ENCODE measurements around the gene CD70.
A peak's percentile ranks its signal among the peaks of the same experiment; 100 is the strongest.
"Not testable (repeated sequence)": the region's sequence is repeated elsewhere in the genome, so short reads cannot be mapped to it uniquely, and the experiment has no call there.

The CD70 gene

GRCh38 chr19:6602729-6603114 is 11.8 kb upstream of the CD70 start:
- ATAC-seq (no peak), DNase-seq (no peak)
- Mint-ChIP-seq H3K9me3 (no peaks in the 10 kb centered on the region), H3K4me3 (no peak overlapping the region), H3K27ac (no peak overlapping the region), H3K27me3 (peaks cover 2% of the 10 kb centered on the region), H3K4me1 (peaks cover 54% of the 10 kb centered on the region)

- H3K4me1 Mint-ChIP-seq: peaks cover 56% of the 10 kb centered on the region
- H3K27ac Mint-ChIP-seq, H3K27me3 Mint-ChIP-seq, H3K9me3 Mint-ChIP-seq, ATAC-seq, H3K4me3 Mint-ChIP-seq, DNase-seq: not testable (repeated sequence)
Measured at GRCh38 chr19:6601537-6602052, 10.6 kb upstream of the CD70 start.

DNA sequence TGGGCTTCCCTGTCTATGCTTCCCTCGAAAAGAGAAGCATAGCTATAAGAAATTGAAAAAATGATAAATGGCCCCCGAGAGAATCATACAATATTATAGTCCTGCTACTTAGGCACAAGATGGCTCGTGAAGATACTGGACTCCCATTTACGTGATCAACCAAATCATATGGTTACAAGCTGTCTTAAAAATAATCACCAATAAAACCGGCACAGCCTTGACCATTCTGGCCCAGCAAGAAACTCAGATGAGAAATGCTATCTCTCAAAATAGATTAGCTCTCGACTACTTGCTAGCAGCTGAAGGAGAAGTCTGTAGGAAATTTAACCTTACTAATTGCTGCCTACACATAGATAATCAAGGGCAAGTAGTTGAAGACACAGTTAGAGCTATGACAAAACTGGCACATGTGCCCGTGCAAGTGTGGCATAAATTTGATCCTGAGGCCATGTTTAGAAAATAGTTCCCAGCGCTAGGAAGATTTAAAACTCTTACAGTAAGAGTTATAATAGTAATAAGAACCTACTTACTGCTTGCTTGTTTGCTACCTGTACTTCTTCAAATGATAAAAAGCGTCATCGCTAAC is 10.1 kb upstream of the CD70 start:
- H3K4me3 Mint-ChIP-seq, DNase-seq, H3K9me3 Mint-ChIP-seq, H3K27ac Mint-ChIP-seq, ATAC-seq, H3K27me3 Mint-ChIP-seq: not testable (repeated sequence)
- H3K4me1 Mint-ChIP-seq: peaks cover 56% of the 10 kb centered on the region

GRCh38 chr19:6599866-6600454 is 9.0 kb upstream of the CD70 start:
- peak overlapping the region in 1 of 2 donors; percentile 33 for H3K4me3 Mint-ChIP-seq
- DNase-seq (no peak), ATAC-seq (no peak)
- peaks cover 65% of the 10 kb centered on the region for H3K4me1 Mint-ChIP-seq
- H3K27ac Mint-ChIP-seq: no peak overlapping the region
- H3K27me3 Mint-ChIP-seq: peaks cover 8% of the 10 kb centered on the region
- no peaks in the 10 kb centered on the region for H3K9me3 Mint-ChIP-seq

- Mint-ChIP-seq H3K4me1 (peaks cover 71% of the 10 kb centered on the region), H3K4me3 (peak overlapping the region; percentile 13 to 48), H3K27me3 (peaks cover 16% of the 10 kb centered on the region)
- H3K9me3 Mint-ChIP-seq, ATAC-seq, DNase-seq, H3K27ac Mint-ChIP-seq: not testable (repeated sequence)
Measured at GRCh38 chr19:6598254-6598892, 7.4 kb upstream of the CD70 start.

- H3K9me3 Mint-ChIP-seq, DNase-seq, H3K4me3 Mint-ChIP-seq, ATAC-seq, H3K27ac Mint-ChIP-seq: not testable (repeated sequence)
- peaks cover 71% of the 10 kb centered on the region for H3K4me1 Mint-ChIP-seq
- peaks cover 16% of the 10 kb centered on the region for H3K27me3 Mint-ChIP-seq
Measured at GRCh38 chr19:6597471-6598253, 6.7 kb upstream of the CD70 start.

DNA sequence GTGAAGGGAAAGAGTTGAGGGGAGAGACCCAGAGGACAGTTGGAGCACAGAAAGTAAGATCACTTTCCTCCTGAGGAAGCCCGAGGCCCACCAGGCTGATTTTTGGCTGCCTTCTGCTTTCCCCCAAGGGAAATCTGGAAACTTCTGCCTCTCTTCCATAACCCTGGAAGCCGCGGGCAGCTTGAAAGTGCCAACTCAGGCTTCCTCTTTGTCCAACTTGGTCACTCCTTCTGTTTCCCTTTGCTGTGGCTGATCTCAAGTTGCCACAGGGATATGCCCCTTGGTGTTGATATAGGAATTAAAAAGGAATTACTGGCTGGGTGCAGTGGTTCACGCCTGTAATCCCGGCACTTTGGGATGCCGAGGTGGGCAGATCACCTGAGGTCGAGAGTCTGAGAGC is 5.7 kb upstream of the CD70 start:
- H3K27me3 Mint-ChIP-seq: peaks cover 16% of the 10 kb centered on the region
- ATAC-seq (no peak), DNase-seq (no peak)
- no peak overlapping the region for H3K27ac Mint-ChIP-seq
- H3K4me3 Mint-ChIP-seq: no peak overlapping the region
- no peaks in the 10 kb centered on the region for H3K9me3 Mint-ChIP-seq
- peaks cover 74% of the 10 kb centered on the region for H3K4me1 Mint-ChIP-seq

GRCh38 chr19:6593651-6594416 is 2.9 kb upstream of the CD70 start:
- DNase-seq: no peak
- no peak for ATAC-seq
- no peak overlapping the region for H3K27ac Mint-ChIP-seq
- peaks cover 77% of the 10 kb centered on the region for H3K4me1 Mint-ChIP-seq
- peaks cover 38% of the 10 kb centered on the region for H3K27me3 Mint-ChIP-seq
- peak overlapping the region; percentile 14 to 28 for H3K4me3 Mint-ChIP-seq
- H3K9me3 Mint-ChIP-seq: no peaks in the 10 kb centered on the region

GRCh38 chr19:6590258-6590826 is 608 bp downstream of the CD70 start:
- Mint-ChIP-seq H3K27ac (peak overlapping the region; percentile 1 to 86), H3K4me1 (peaks cover 86% of the 10 kb centered on the region), H3K27me3 (peaks cover 60% of the 10 kb centered on the region), H3K9me3 (no peaks in the 10 kb centered on the region), H3K4me3 (peak overlapping the region; percentile 85 to 96)
- DNase-seq: peak; percentile 27 to 43
- ATAC-seq: peak; percentile 51

DNA sequence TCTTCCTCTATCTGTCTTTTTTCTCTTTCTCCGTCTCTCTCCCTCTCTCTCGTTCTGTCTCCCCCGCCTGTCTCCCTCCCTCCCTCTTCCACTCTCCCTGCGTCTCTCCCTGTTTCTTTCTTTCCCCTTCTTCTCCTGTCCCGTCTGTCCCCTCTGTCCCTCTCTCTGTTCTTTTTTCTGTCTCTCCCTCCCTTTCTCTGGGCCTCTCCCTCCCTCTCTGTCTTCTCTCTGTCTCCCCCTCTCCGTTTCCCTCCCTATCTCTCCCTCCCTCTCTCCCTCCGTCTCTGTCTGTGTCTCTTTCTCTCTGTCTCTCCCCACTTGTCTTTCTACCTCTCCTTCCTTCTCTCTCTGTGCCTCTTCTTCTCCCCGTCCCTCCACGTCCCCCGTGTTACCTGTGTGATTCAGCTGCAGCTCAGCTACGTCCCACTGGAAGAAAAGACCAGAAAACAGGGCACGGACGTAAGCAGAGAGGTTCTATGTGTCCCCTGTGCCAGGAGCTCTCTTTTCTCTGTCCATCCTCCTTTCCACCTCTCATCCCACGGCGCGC is 1.2 kb downstream of the CD70 start:
- no peak for DNase-seq
- H3K27me3 Mint-ChIP-seq: peaks cover 60% of the 10 kb centered on the region
- ATAC-seq: no peak
- H3K27ac Mint-ChIP-seq: peak overlapping the region in 1 of 2 donors; percentile 69
- H3K4me1 Mint-ChIP-seq: peaks cover 80% of the 10 kb centered on the region
- peak overlapping the region; percentile 85 to 96 for H3K4me3 Mint-ChIP-seq
- H3K9me3 Mint-ChIP-seq: no peaks in the 10 kb centered on the region

- Mint-ChIP-seq H3K27me3 (peaks cover 53% of the 10 kb centered on the region), H3K4me1 (peaks cover 71% of the 10 kb centered on the region), H3K9me3 (no peaks in the 10 kb centered on the region), H3K4me3 (peak overlapping the region; percentile 85 to 96), H3K27ac (no peak overlapping the region)
- ATAC-seq (no peak), DNase-seq (no peak)
Measured at GRCh38 chr19:6588508-6589345, 2.2 kb downstream of the CD70 start.

GRCh38 chr19:6587998-6588507 is 2.9 kb downstream of the CD70 start:
- ATAC-seq (peak; percentile 26), DNase-seq (no peak)
- Mint-ChIP-seq H3K4me1 (peaks cover 64% of the 10 kb centered on the region), H3K27me3 (peaks cover 52% of the 10 kb centered on the region), H3K27ac (peak overlapping the region in 1 of 2 donors; percentile 54), H3K4me3 (peak overlapping the region; percentile 85 to 96), H3K9me3 (no peaks in the 10 kb centered on the region)

- Mint-ChIP-seq H3K4me1 (peaks cover 56% of the 10 kb centered on the region), H3K27me3 (peaks cover 52% of the 10 kb centered on the region), H3K4me3 (peak overlapping the region; percentile 85 to 96), H3K9me3 (no peaks in the 10 kb centered on the region), H3K27ac (no peak overlapping the region)
- DNase-seq (no peak), ATAC-seq (peak; percentile 22)
Measured at GRCh38 chr19:6587093-6587820, 3.7 kb downstream of the CD70 start.
